SK-N-SH (cell line): ENCODE results near the gene EFHD2. TPM values are rescaled to one million over a fixed set of nuclear protein-coding genes. Genes with fewer than 3 reads are reported as not detected.
A peak's percentile ranks its signal among the peaks of the same experiment; 100 is the strongest.

Experiments used
- CTCF ChIA-PET: fragments of 300-600, 350-600 bp; formaldehyde crosslinking; extraction: SDS; loops from one replicate; lab custom pipeline; 2021; lab: Yijun Ruan, JAX
- POLR2A ChIA-PET: fragments of 350-600 bp; sonication (Branson Sonifier 250); formaldehyde crosslinking; extraction: SDS; loops from one replicate; lab custom pipeline; 2020; ENCODE audit warnings: antibody characterized with exemption, inconsistent platforms; lab: Yijun Ruan, JAX
- DNase-seq: peaks from one replicate; pipeline ENCODE4 v3.0.0; 2012
- H2AFZ ChIP-seq: fragments of 200-600 bp; sonication (generic); 2 replicates; pipeline ENCODE4 v1.8.1; 2016; ENCODE audit warnings: antibody characterized with exemption, mild to moderate bottlenecking, low read depth
- H3F3A ChIP-seq: fragments of 200-600 bp; sonication (generic); replicated peaks from 2 replicates; pipeline ENCODE3; 2016; ENCODE audit warnings: antibody characterized with exemption, mild to moderate bottlenecking; ENCODE audit not compliant: insufficient read depth
- H3K27ac ChIP-seq, 2 experiments: fragments of 200-500 bp in 1 of 2; fragments of 200-600 bp in 1 of 2; sonication (Bioruptor generic) in 1 of 2; sonication (generic), shearing (Covaris generic) in 1 of 2; 2 replicates each; pipeline versions ENCODE4 v1.5.1 to v1.6.1; 2014 to 2016; ENCODE audit warnings: low read depth in 2 of 2, inconsistent platforms in 1 of 2, low read length in 1 of 2, mild to moderate bottlenecking in 1 of 2, mixed read lengths in 1 of 2
- H3K27me3 ChIP-seq: fragments of 200-600 bp; sonication (generic), shearing (Covaris generic); 2 replicates; pipeline ENCODE4 v1.6.1; 2016; ENCODE audit warnings: mixed run types; ENCODE audit not compliant: insufficient read depth
- H3K36me3 ChIP-seq, 2 experiments: fragments of 200-500 bp in 1 of 2; fragments of 200-600 bp in 1 of 2; sonication (Bioruptor generic) in 1 of 2; sonication (generic) in 1 of 2; replicated peaks in 1 of 2; 2 replicates each; pipeline versions ENCODE3 to v1.5.1; 2014 to 2016; ENCODE audit warnings: low read length in 1 of 2, mild to moderate bottlenecking in 1 of 2; ENCODE audit not compliant: insufficient read depth in 2 of 2, control insufficient read depth in 1 of 2
- H3K4me1 ChIP-seq, 2 experiments: fragments of 200-500 bp in 1 of 2; fragments of 200-600 bp in 1 of 2; sonication (Bioruptor generic) in 1 of 2; sonication (generic), shearing (Covaris generic) in 1 of 2; 2 replicates each; pipeline versions ENCODE4 v1.5.1 to v1.6.1; 2014 to 2016; ENCODE audit warnings: low read depth in 1 of 2, low read length in 1 of 2, mixed run types in 1 of 2; ENCODE audit not compliant: insufficient read depth in 2 of 2, control insufficient read depth in 1 of 2
- H3K4me2 ChIP-seq: fragments of 200-600 bp; sonication (generic), shearing (Covaris generic); 2 replicates; pipeline ENCODE4 v1.6.1; 2017; ENCODE audit warnings: mixed run types
- H3K4me3 ChIP-seq, 2 experiments: fragments of 200-500 bp in 1 of 2; fragments of 200-600 bp in 1 of 2; sonication (Bioruptor generic) in 1 of 2; sonication (generic), shearing (Covaris generic) in 1 of 2; 2 replicates each; pipeline versions ENCODE4 v1.5.1 to v1.8.1; 2014 to 2016; ENCODE audit warnings: low read depth in 2 of 2, inconsistent platforms in 1 of 2, low read length in 1 of 2, mild to moderate bottlenecking in 1 of 2, mixed read lengths in 1 of 2, moderate library complexity in 1 of 2
- H3K79me2 ChIP-seq: fragments of 200-600 bp; sonication (generic); 2 replicates; pipeline ENCODE4 v1.8.1; 2017; ENCODE audit warnings: mild to moderate bottlenecking; ENCODE audit not compliant: insufficient read depth
- H3K9ac ChIP-seq: fragments of 200-600 bp; sonication (generic); 2 replicates; pipeline ENCODE4 v1.6.1; 2017; ENCODE audit warnings: mixed run types
- H3K9me2 ChIP-seq: fragments of 200-600 bp; sonication (generic); 2 replicates; pipeline ENCODE4 v1.6.1; 2017; ENCODE audit warnings: mixed run types
- H3K9me3 ChIP-seq: fragments of 200-600 bp; sonication (generic); 2 replicates; pipeline ENCODE4 v1.6.1; 2017; ENCODE audit warnings: mixed run types, mild to moderate bottlenecking, moderate library complexity
- H4K20me1 ChIP-seq: fragments of 200-600 bp; sonication (generic); 2 replicates; pipeline ENCODE4 v1.6.1; 2017; ENCODE audit warnings: mild to moderate bottlenecking, mixed run types; ENCODE audit not compliant: insufficient read depth
- EP300 ChIP-seq, 2 experiments: IDR thresholded peaks; 2 replicates each; pipeline versions ENCODE4 v1.4.0 to v1.6.1; 2012; ENCODE audit warnings: borderline replicate concordance in 1 of 2, low read depth in 1 of 2, low read length in 1 of 2
- FOXJ3 ChIP-seq: sonication (generic); formaldehyde crosslinking; IDR thresholded peaks from 2 replicates; pipeline ENCODE4 v1.5.1; 2020; ENCODE audit warnings: mild to moderate bottlenecking, missing genetic modification reagents
- GABPA ChIP-seq: IDR thresholded peaks from 2 replicates; pipeline ENCODE4 v1.4.0; 2012; ENCODE audit warnings: low read depth, mild to moderate bottlenecking
- GATA2 ChIP-seq: sonication (generic); formaldehyde crosslinking; IDR thresholded peaks from 2 replicates; pipeline ENCODE4 v1.5.0; 2020; ENCODE audit warnings: mild to moderate bottlenecking, missing genetic modification reagents
- JUND ChIP-seq: IDR thresholded peaks from 2 replicates; pipeline ENCODE4 v1.4.0; 2012
- NRF1 ChIP-seq: IDR thresholded peaks from 2 replicates; pipeline ENCODE4 v1.6.1; 2012; ENCODE audit warnings: low read depth, mild to moderate bottlenecking, low read length
- RCOR1 ChIP-seq: fragments of 150-350 bp; IDR thresholded peaks from 2 replicates; pipeline ENCODE4 v1.6.1; 2017; ENCODE audit warnings: antibody characterized with exemption, low read length
- SIN3A ChIP-seq: IDR thresholded peaks from 2 replicates; pipeline ENCODE4 v1.6.1; 2012; ENCODE audit warnings: low read depth, mild to moderate bottlenecking, low read length, moderate library complexity, borderline replicate concordance
- TEAD4 ChIP-seq: IDR thresholded peaks from 2 replicates; pipeline ENCODE4 v1.4.0; 2012; ENCODE audit warnings: mild to moderate bottlenecking, borderline replicate concordance; ENCODE audit not compliant: insufficient read depth
- WGBS: methylation state at CpG from one replicate; pipeline ENCODE4 v1.1.6; 2017; ENCODE audit warnings: low lambda C conversion rate; 5-methylcytosine and 5-hydroxymethylcytosine counted together
- polyA plus RNA-seq, 3 experiments: library from polyadenylated mRNA; depleted of rRNA; stranded (reverse); fragments of >200 nt; gene quantifications; 2 replicates each; pipeline ENCODE4 v1.2.3, GENCODE V29; 2012
- TF ChIP-seq, protein P1 (sequence below): IDR thresholded peaks from 2 replicates; pipeline ENCODE4 v1.4.0; 2012; ENCODE audit warnings: low read depth
- TF ChIP-seq, protein P2 (sequence below): fragments of 150-350 bp; IDR thresholded peaks from 2 replicates; pipeline ENCODE4 v1.6.1; 2016; ENCODE audit warnings: mild to moderate bottlenecking, low read depth, low read length
- TF ChIP-seq, protein P3 (sequence below): fragments of 200-600 bp; sonication (generic); IDR thresholded peaks from 2 replicates; pipeline ENCODE4 v1.6.1; 2017; ENCODE audit warnings: antibody characterized with exemption, mild to moderate bottlenecking, moderate library complexity
- TF ChIP-seq, protein P4 (sequence below): fragments of 150-350 bp; IDR thresholded peaks from 2 replicates; pipeline ENCODE4 v1.6.1; 2017; ENCODE audit warnings: antibody characterized with exemption, low read length, low read depth, borderline replicate concordance

Gene EFHD2
- polyA plus RNA-seq, 1 of the 3 experiments (the other 2 are of a cell fraction) = 59.8 TPM

DNA sequence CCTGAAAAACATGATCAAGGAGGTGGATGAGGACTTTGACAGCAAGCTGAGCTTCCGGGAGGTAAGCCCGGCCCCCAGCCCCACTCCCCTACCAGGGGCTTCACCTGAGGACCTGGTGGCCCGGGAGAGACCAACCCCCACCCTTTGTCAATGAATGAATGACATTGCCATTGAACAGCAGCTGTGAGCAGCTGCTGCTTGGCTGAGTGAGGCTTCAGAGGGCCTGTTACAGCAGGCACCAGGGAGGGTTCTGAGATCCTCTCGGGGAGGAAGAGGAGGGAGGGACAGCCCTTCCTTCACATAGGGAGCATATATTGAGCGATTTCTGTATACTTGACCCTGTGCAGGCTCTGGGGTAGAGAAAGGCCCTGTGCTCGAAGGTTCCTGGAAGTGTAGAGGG, 16.3 kb downstream of the EFHD2 start:
- H3K9ac ChIP-seq = no peak overlapping the region
- TF ChIP-seq, protein P1, sequence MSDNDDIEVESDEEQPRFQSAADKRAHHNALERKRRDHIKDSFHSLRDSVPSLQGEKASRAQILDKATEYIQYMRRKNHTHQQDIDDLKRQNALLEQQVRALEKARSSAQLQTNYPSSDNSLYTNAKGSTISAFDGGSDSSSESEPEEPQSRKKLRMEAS = no peak
- TF ChIP-seq, protein P2, sequence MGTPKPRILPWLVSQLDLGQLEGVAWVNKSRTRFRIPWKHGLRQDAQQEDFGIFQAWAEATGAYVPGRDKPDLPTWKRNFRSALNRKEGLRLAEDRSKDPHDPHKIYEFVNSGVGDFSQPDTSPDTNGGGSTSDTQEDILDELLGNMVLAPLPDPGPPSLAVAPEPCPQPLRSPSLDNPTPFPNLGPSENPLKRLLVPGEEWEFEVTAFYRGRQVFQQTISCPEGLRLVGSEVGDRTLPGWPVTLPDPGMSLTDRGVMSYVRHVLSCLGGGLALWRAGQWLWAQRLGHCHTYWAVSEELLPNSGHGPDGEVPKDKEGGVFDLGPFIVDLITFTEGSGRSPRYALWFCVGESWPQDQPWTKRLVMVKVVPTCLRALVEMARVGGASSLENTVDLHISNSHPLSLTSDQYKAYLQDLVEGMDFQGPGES = no peak
- TF ChIP-seq, protein P3, sequence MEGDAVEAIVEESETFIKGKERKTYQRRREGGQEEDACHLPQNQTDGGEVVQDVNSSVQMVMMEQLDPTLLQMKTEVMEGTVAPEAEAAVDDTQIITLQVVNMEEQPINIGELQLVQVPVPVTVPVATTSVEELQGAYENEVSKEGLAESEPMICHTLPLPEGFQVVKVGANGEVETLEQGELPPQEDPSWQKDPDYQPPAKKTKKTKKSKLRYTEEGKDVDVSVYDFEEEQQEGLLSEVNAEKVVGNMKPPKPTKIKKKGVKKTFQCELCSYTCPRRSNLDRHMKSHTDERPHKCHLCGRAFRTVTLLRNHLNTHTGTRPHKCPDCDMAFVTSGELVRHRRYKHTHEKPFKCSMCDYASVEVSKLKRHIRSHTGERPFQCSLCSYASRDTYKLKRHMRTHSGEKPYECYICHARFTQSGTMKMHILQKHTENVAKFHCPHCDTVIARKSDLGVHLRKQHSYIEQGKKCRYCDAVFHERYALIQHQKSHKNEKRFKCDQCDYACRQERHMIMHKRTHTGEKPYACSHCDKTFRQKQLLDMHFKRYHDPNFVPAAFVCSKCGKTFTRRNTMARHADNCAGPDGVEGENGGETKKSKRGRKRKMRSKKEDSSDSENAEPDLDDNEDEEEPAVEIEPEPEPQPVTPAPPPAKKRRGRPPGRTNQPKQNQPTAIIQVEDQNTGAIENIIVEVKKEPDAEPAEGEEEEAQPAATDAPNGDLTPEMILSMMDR = no peak
- no peak for TF ChIP-seq TEAD4
- TF ChIP-seq GATA2 (CRISPR knock-in tag) = no peak
- TF ChIP-seq NRF1 = no peak
- no peak for TF ChIP-seq SIN3A
- no peak for TF ChIP-seq FOXJ3 (CRISPR knock-in tag)
- no peak for TF ChIP-seq EP300 (IDR thresholded peaks at IDR 0.05; ENCODE audit: borderline replicate concordance in 1 of 2, low read depth in 1 of 2, low read length in 1 of 2)
- TF ChIP-seq RCOR1 = no peak
- TF ChIP-seq, protein P4, sequence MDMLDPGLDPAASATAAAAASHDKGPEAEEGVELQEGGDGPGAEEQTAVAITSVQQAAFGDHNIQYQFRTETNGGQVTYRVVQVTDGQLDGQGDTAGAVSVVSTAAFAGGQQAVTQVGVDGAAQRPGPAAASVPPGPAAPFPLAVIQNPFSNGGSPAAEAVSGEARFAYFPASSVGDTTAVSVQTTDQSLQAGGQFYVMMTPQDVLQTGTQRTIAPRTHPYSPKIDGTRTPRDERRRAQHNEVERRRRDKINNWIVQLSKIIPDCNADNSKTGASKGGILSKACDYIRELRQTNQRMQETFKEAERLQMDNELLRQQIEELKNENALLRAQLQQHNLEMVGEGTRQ = no peak
- no peak for TF ChIP-seq GABPA
- no peak for TF ChIP-seq JUND
- no peak overlapping the region for H3K27ac ChIP-seq
- peaks cover 30% of the 10 kb centered on the region for H3K79me2 ChIP-seq
- no peaks in the 10 kb centered on the region for H3K9me3 ChIP-seq
- DNase-seq = no peak
- H3K36me3 ChIP-seq = peaks cover 4 to 7% of the 10 kb centered on the region in 2 experiments
- H3K4me1 ChIP-seq = no peaks in the 10 kb centered on the region; a peak in 2 of 4 replicates
- H3K4me2 ChIP-seq = 0 out of 2 replicates have a peak overlapping the region, but pooled peaks have one; percentile 37
- H3K4me3 ChIP-seq = no peak overlapping the region
- ChIA-PET CTCF (interaction anchor here (0.9 to 14.9 kb wide), 3 partner anchors 105 to 154 kb away, joined by 4 to 311 read pairs (median 5); no protein-coding TSS in a partner anchor), POLR2A (no interaction called here)
- H3K27me3 ChIP-seq = no peaks in the 10 kb centered on the region
- WGBS = 71% methylated on average over 4 of the region's 6 CpGs
- H3K9me2 ChIP-seq = no peaks in the 10 kb centered on the region
- no peaks in the 10 kb centered on the region for H3F3A ChIP-seq
- H4K20me1 ChIP-seq = peaks cover 14% of the 10 kb centered on the region; the same call in 1 of the 2 replicates
- no peak overlapping the region for H2AFZ ChIP-seq
